ENCODE data around the gene MYBPC3. TPM values are rescaled to one million over a fixed set of nuclear protein-coding genes. Genes with fewer than 3 reads are reported as not detected.
A peak's percentile ranks its signal among the peaks of the same experiment; 100 is the strongest.

Gene MYBPC3
- total RNA-seq, 1 experiment from 2014 or later, result not detected

DNA sequence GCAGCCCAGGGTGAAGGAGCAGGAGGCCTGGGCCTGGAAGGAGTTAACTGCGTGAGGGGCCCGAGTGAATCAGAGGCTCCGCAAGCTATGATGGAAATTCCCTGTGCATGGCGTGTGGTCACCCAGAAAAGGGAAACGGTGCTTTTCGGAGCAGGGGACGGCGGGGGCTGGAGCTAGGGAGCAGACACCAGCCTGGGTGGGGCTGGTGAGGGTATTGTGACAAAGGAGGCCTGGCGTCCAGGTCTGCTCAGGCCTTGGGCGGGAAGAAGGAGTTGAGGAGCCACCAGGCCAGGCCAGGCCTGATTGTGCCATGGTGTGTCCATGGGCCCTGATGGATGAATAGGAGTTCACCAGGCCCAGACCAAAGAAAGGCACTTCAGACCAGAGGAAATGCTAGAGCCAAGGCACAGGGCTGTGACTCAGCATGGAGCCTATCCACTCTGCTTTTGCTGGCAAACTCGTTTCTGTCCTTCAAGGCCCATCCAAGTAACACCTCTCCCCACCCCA is 38.6 kb upstream of the MYBPC3 start:
- Histone ChIP-seq H3K36me3 (replicated peaks; ENCODE audit: control insufficient read depth, insufficient read depth, low read length) (no peaks in the 10 kb centered on the region), H3K4me3 (ENCODE audit: insufficient read depth, low read depth, low read length) (no peak overlapping the region), H3K27me3 (ENCODE audit: control insufficient read depth, insufficient read depth, low read length) (no peaks in the 10 kb centered on the region)
- DNase-seq, result peak; percentile 44

- Histone ChIP-seq H3K4me3 (ENCODE audit: insufficient read depth, low read depth, low read length) (no peak overlapping the region), H3K27me3 (ENCODE audit: control insufficient read depth, insufficient read depth, low read length) (no peaks in the 10 kb centered on the region), H3K36me3 (replicated peaks; ENCODE audit: control insufficient read depth, insufficient read depth, low read length) (no peaks in the 10 kb centered on the region)
- DNase-seq, result no peak
Observed at GRCh38 chr11:47390422-47390760, 37.9 kb upstream of the MYBPC3 start.

- Histone ChIP-seq H3K36me3 (replicated peaks; ENCODE audit: control insufficient read depth, insufficient read depth, low read length) (no peaks in the 10 kb centered on the region), H3K27me3 (ENCODE audit: control insufficient read depth, insufficient read depth, low read length) (no peaks in the 10 kb centered on the region), H3K4me3 (ENCODE audit: insufficient read depth, low read depth, low read length) (no peak overlapping the region)
- peak; percentile 52 for DNase-seq
Observed at GRCh38 chr11:47389577-47390421, 37.3 kb upstream of the MYBPC3 start.

DNA sequence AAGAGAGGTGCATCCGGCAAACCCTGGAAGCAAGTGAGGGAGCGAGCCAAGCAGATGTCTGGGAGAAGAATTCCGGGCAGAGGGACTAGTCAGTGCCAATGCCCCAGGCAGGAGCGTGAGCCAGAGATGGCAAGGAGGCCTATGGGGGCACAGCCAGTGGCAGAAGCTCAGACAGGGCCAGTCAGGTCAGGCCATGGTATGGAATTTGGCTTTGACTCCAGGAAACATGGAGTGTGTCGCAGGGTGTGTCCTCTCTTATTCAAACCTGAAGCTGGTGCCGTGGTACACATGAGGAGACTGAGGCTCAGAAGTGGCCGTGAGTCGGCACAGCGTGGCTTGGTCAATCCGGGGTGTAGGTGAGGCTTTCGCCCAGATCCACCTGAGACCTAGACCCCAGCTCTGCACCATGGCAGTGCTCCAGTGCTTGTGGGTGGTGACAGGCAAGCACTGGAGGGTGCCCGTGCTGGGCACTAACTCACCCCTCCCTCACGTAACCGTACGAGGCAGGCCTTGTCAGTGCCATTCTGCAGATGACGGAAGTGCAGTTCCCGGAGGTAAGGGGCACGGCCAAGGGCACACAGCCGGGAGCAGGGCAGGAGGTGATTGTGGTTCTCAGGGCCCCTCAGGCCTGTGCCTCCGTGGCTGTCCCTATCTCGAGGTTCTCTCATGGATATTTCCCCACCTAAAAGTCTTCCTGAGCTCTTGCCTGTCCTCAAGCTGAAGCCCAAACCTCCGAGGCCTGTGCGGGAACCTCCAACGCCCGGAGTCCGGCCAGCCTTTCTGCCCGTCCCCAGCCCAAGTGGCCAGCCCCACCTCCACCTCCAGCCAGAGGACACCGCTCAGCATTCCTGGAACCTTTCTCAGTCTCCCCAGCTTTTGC is 36.4 kb upstream of the MYBPC3 start:
- no peak overlapping the region for H3K4me3 ChIP-seq (ENCODE audit: insufficient read depth, low read depth, low read length)
- H3K36me3 ChIP-seq (replicated peaks; ENCODE audit: control insufficient read depth, insufficient read depth, low read length), result no peaks in the 10 kb centered on the region
- no peaks in the 10 kb centered on the region for H3K27me3 ChIP-seq (ENCODE audit: control insufficient read depth, insufficient read depth, low read length)
- DNase-seq, result peak; percentile 39

- no peak overlapping the region for H3K4me3 ChIP-seq (ENCODE audit: insufficient read depth, low read depth, low read length)
- H3K36me3 ChIP-seq (replicated peaks; ENCODE audit: control insufficient read depth, insufficient read depth, low read length), result no peaks in the 10 kb centered on the region
- no peaks in the 10 kb centered on the region for H3K27me3 ChIP-seq (ENCODE audit: control insufficient read depth, insufficient read depth, low read length)
- DNase-seq, result no peak
Observed at GRCh38 chr11:47387944-47388696, 35.6 kb upstream of the MYBPC3 start.

- Histone ChIP-seq H3K27me3 (ENCODE audit: control insufficient read depth, insufficient read depth, low read length) (no peaks in the 10 kb centered on the region), H3K36me3 (replicated peaks; ENCODE audit: control insufficient read depth, insufficient read depth, low read length) (no peaks in the 10 kb centered on the region), H3K4me3 (ENCODE audit: insufficient read depth, low read depth, low read length) (no peak overlapping the region)
- DNase-seq, result no peak
Observed at GRCh38 chr11:47384498-47384897, 32.0 kb upstream of the MYBPC3 start.

DNA sequence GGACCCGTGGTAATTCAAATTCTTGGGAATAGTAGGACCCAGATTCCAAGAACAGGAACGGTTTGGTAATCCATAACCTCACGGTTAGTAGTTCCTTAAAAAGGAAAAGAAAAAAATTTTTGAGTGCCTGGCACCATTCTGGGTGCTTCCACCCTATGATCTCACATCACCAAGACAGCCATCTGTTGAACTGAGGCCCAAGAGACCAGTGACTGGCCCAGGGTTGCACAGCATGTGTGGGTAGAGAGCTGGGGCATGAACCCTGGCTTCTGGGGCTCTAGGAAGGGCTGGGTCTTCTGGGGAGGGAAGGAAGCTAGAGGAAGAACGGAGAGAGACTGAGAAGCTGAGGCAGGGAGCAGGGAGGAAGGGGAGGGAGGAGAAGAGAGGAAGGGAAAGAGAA is 30.6 kb upstream of the MYBPC3 start:
- Histone ChIP-seq H3K27me3 (ENCODE audit: control insufficient read depth, insufficient read depth, low read length) (no peaks in the 10 kb centered on the region), H3K4me3 (ENCODE audit: insufficient read depth, low read depth, low read length) (no peak overlapping the region), H3K36me3 (replicated peaks; ENCODE audit: control insufficient read depth, insufficient read depth, low read length) (no peaks in the 10 kb centered on the region)
- DNase-seq, result no peak

GRCh38 chr11:47380078-47380477 is 27.6 kb upstream of the MYBPC3 start:
- no peaks in the 10 kb centered on the region for H3K36me3 ChIP-seq (replicated peaks; ENCODE audit: control insufficient read depth, insufficient read depth, low read length)
- no peaks in the 10 kb centered on the region for H3K27me3 ChIP-seq (ENCODE audit: control insufficient read depth, insufficient read depth, low read length)
- no peak for DNase-seq
- H3K4me3 ChIP-seq (ENCODE audit: insufficient read depth, low read depth, low read length), result no peak overlapping the region

GRCh38 chr11:47379317-47379716 is 26.8 kb upstream of the MYBPC3 start:
- Histone ChIP-seq H3K4me3 (ENCODE audit: insufficient read depth, low read depth, low read length) (no peak overlapping the region), H3K27me3 (ENCODE audit: control insufficient read depth, insufficient read depth, low read length) (no peaks in the 10 kb centered on the region), H3K36me3 (replicated peaks; ENCODE audit: control insufficient read depth, insufficient read depth, low read length) (no peaks in the 10 kb centered on the region)
- DNase-seq, result no peak

DNA sequence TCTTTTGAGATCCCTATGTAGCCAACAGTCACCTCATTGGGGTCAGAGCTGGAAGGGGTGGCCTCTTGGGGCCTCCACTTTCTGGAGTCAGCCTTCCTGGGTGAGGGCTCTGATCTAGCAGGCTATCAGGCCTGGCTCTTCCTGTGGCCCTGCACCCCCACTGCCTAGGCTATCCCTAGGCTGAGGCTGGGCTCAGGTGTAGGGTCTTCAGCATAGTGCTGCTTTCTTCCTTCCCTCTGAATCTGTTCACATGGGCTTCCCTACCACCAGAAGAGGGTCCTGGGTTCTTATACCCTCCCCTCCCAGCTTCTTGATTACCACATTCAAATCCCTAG is 26.3 kb upstream of the MYBPC3 start:
- Histone ChIP-seq H3K27me3 (ENCODE audit: control insufficient read depth, insufficient read depth, low read length) (no peaks in the 10 kb centered on the region), H3K36me3 (replicated peaks; ENCODE audit: control insufficient read depth, insufficient read depth, low read length) (no peaks in the 10 kb centered on the region), H3K4me3 (ENCODE audit: insufficient read depth, low read depth, low read length) (no peak overlapping the region)
- DNase-seq, result no peak

DNA sequence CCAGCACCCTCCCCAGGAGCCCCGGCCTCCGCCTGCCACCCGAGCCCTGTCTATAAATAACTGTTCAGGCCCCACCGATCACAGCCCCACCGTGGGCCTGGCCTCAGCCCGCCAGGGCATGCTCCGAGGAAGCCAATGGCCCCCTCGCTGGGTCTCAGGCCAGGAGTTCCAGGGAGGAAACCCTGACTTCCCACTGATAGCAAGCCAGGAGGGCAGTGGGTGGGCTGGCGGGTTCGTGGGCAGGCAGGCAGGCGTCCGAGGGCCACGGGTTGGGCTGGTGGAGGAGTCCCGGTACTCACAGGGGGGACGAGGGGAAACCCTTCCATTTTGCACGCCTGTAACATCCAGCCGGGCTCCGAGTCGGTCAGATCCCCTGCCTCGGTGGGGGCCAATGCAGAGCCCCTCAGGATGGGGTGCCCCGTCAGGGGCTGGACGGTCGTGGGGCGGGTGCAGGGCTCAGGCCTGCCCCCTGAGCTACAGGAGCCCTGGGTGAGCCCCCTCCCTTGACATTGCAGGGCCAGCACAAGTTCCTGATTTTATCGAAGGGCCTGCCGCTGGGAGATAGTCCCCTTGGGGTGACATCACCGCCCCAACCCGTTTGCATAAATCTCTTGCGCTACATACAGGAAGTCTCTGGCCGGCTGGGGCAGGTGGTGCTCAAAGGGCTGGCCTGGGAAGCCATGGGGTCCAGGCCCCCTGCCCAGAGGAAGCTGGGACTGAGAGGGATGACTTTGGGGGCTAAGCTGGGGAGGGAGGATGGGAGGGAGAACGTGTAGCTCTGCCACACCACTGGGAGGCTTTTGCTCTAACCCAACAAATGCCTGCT is 25.7 kb upstream of the MYBPC3 start, which contains the start of gene SPI1:
Gene SPI1 (minus strand): TSS at position 538 of the 826 bp plus-strand sequence. CDS start 194 bp downstream, at position 344.
- Histone ChIP-seq H3K36me3 (replicated peaks; ENCODE audit: control insufficient read depth, insufficient read depth, low read length) (no peaks in the 10 kb centered on the region), H3K4me3 (ENCODE audit: insufficient read depth, low read depth, low read length) (no peak within 1 kb of the TSS), H3K27me3 (ENCODE audit: control insufficient read depth, insufficient read depth, low read length) (no peaks in the 10 kb centered on the region)
- peak; percentile 74 for DNase-seq

DNA sequence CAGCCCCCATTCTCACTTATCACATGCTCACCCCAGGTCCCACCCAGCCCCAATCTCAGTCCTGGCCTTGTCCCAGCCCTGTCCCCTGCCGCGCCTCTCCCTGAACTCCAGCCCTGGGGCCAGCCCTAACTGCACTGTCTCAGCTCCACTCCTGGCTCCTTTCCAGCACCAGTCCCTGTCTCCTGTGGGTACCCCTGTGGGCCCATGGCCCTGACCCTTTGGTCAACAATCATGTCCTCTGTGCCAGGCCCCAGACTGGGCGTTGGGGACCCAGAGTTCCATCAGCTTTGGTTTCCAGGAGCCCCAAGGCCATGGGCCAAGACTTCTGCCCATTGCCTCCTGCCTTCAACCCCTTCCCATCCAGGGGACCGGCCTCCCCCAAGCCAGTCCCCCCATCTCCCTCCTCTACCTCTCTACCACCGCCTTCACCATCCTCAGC is 25.1 kb upstream of the MYBPC3 start:
- no peak for DNase-seq
- no peaks in the 10 kb centered on the region for H3K36me3 ChIP-seq (replicated peaks; ENCODE audit: control insufficient read depth, insufficient read depth, low read length)
- no peaks in the 10 kb centered on the region for H3K27me3 ChIP-seq (ENCODE audit: control insufficient read depth, insufficient read depth, low read length)
- H3K4me3 ChIP-seq (ENCODE audit: insufficient read depth, low read depth, low read length), result no peak overlapping the region

- Histone ChIP-seq H3K4me3 (ENCODE audit: insufficient read depth, low read depth, low read length) (no peak overlapping the region), H3K27me3 (ENCODE audit: control insufficient read depth, insufficient read depth, low read length) (no peaks in the 10 kb centered on the region), H3K36me3 (replicated peaks; ENCODE audit: control insufficient read depth, insufficient read depth, low read length) (no peaks in the 10 kb centered on the region)
- peak; percentile 75 for DNase-seq
Observed at GRCh38 chr11:47376525-47377371, 24.2 kb upstream of the MYBPC3 start.

Measured in H7 (cell line).